HCT116 (cell line): ENCODE data around the gene ABCB10. TPM values are rescaled to one million over a fixed set of nuclear protein-coding genes. Genes with fewer than 3 reads are reported as not detected.
A peak's percentile ranks its signal among the peaks of the same experiment; 100 is the strongest.

Experiments
- ATAC-seq: fragments of 200-7000 bp; cut with Tn5 transposase; 2 replicates; pipeline ENCODE4 v1.9.1; 2020; ENCODE audit warnings: mild to moderate bottlenecking, moderate library complexity
- BruUV-seq: library from RNA; stranded (reverse); fragments of 400-500 nt; replicated peaks from 2 replicates; lab custom pipeline; 2021; lab: Mats Ljungman, UMichigan
- CTCF ChIA-PET: fragments of 300-600 bp; sonication (Branson Sonifier 250); formaldehyde crosslinking; loops from one replicate; lab custom pipeline; 2021; ENCODE audit warnings: antibody characterized with exemption; lab: Charles Lee
- POLR2A ChIA-PET: fragments of 300-600, 350-600 bp; sonication (Branson Sonifier 250); formaldehyde crosslinking; loops from one replicate; lab custom pipeline; 2021; ENCODE audit warnings: antibody characterized with exemption; lab: Charles Lee
- RAD21 ChIA-PET, 2 experiments: fragments of 300-600 bp; sonication (Branson Sonifier 250); formaldehyde crosslinking; loops; one replicate each; lab custom pipeline; 2023; ENCODE audit warnings: low total read pairs in 2 of 2; ENCODE audit not compliant: uncharacterized antibody in 2 of 2, unreplicated experiment in 2 of 2, low non-redundant PET in 1 of 2; lab: Charles Lee
- DNase-seq: peaks from one replicate; pipeline ENCODE4 v3.0.0-alpha.2; 2010; ENCODE audit warnings: low read depth, low spot score
- H2AFZ ChIP-seq: fragments of 200-600 bp; shearing (Covaris generic), sonication (generic); 2 replicates; pipeline ENCODE4 v1.6.1; 2017; ENCODE audit warnings: low read depth, mixed run types, mixed read lengths, antibody characterized with exemption, low read length; ENCODE audit not compliant: poor library complexity, severe bottlenecking
- H3K27ac ChIP-seq: 2 replicates; pipeline ENCODE4 v1.5.1; 2012; ENCODE audit warnings: low read depth, low read length
- H3K27me3 ChIP-seq: fragments of 200-600 bp; sonication (generic); 2 replicates; pipeline ENCODE4 v1.6.1; 2016; ENCODE audit warnings: mixed run types, low read length, mixed read lengths; ENCODE audit not compliant: insufficient read depth
- H3K36me3 ChIP-seq, 2 experiments: fragments of 200-500 bp in 1 of 2; fragments of 200-600 bp in 1 of 2; sonication (Bioruptor generic) in 1 of 2; sonication (generic) in 1 of 2; 2 replicates each; pipeline versions ENCODE4 v1.5.1 to v1.6.1; 2014 to 2016; ENCODE audit warnings: low read length in 2 of 2, inconsistent platforms in 1 of 2, mixed read lengths in 1 of 2, mixed run types in 1 of 2; ENCODE audit not compliant: insufficient read depth in 2 of 2, control insufficient read depth in 1 of 2
- H3K4me1 ChIP-seq, 2 experiments: fragments of 200-600 bp in 1 of 2; sonication (generic) in 1 of 2; 2 replicates each; pipeline versions ENCODE4 v1.5.1 to v1.6.1; 2012 to 2017; ENCODE audit warnings: low read length in 2 of 2, inconsistent platforms in 1 of 2, mild to moderate bottlenecking in 1 of 2, mixed read lengths in 1 of 2, mixed run types in 1 of 2, moderate library complexity in 1 of 2; ENCODE audit not compliant: insufficient read depth in 2 of 2, control insufficient read depth in 1 of 2
- H3K4me2 ChIP-seq: fragments of 200-600 bp; sonication (generic); 2 replicates; pipeline ENCODE4 v1.6.1; 2017; ENCODE audit warnings: mixed run types, low read length, mixed read lengths
- H3K4me3 ChIP-seq, 2 experiments: fragments of 200-600 bp in 1 of 2; sonication (generic) in 1 of 2; replicated peaks in 1 of 2; 2 replicates each; pipeline ENCODE4 v1.5.1; 2011 to 2016; ENCODE audit warnings: low read length in 2 of 2, control low read depth in 1 of 2, low read depth in 1 of 2, mild to moderate bottlenecking in 1 of 2, mixed read lengths in 1 of 2, mixed run types in 1 of 2
- H3K79me2 ChIP-seq: fragments of 200-600 bp; sonication (generic); 2 replicates; pipeline ENCODE4 v1.6.1; 2017; ENCODE audit warnings: mild to moderate bottlenecking, mixed run types, low read length, moderate library complexity, mixed read lengths; ENCODE audit not compliant: insufficient read depth
- H3K9ac ChIP-seq: fragments of 200-600 bp; sonication (generic); 2 replicates; pipeline ENCODE4 v1.6.1; 2016; ENCODE audit warnings: low read length, mixed read lengths
- H3K9me2 ChIP-seq: fragments of 200-600 bp; sonication (generic), shearing (Covaris generic); 2 replicates; pipeline ENCODE4 v1.6.1; 2017; ENCODE audit warnings: mixed run types, mild to moderate bottlenecking, moderate library complexity; ENCODE audit not compliant: insufficient read depth
- H3K9me3 ChIP-seq, 2 experiments: fragments of 200-500 bp in 1 of 2; fragments of 200-600 bp in 1 of 2; sonication (Bioruptor generic) in 1 of 2; sonication (generic) in 1 of 2; 2 replicates each; pipeline ENCODE4 v1.6.1; 2014 to 2017; ENCODE audit warnings: low read length in 2 of 2, mixed read lengths in 2 of 2, inconsistent platforms in 1 of 2, low read depth in 1 of 2, mild to moderate bottlenecking in 1 of 2, mixed run types in 1 of 2, moderate library complexity in 1 of 2; ENCODE audit not compliant: control insufficient read depth in 1 of 2, insufficient read depth in 1 of 2
- H4K20me1 ChIP-seq: fragments of 200-600 bp; sonication (generic), shearing (Covaris generic); 2 replicates; pipeline ENCODE4 v1.6.1; 2017; ENCODE audit warnings: mixed run types, mild to moderate bottlenecking, moderate library complexity; ENCODE audit not compliant: insufficient read depth
- CBX3 ChIP-seq: IDR thresholded peaks from 2 replicates; pipeline ENCODE4 v1.6.1; 2012; ENCODE audit warnings: low read depth
- CEBPB ChIP-seq: IDR thresholded peaks from 2 replicates; pipeline ENCODE4 v1.6.1; 2012; ENCODE audit warnings: low read depth
- EGR1 ChIP-seq: IDR thresholded peaks from 2 replicates; pipeline ENCODE4 v1.6.1; 2012; ENCODE audit warnings: low read depth
- ELF1 ChIP-seq: IDR thresholded peaks from 2 replicates; pipeline ENCODE4 v1.6.1; 2012; ENCODE audit warnings: low read depth, borderline replicate concordance
- EZH2 ChIP-seq: fragments of 200-600 bp; sonication (generic); IDR thresholded peaks from 2 replicates; pipeline ENCODE4 v1.6.1; 2017; ENCODE audit warnings: antibody characterized with exemption, mixed run types
- JUND ChIP-seq: IDR thresholded peaks from 2 replicates; pipeline ENCODE4 v1.6.1; 2012
- MAX ChIP-seq: IDR thresholded peaks from 2 replicates; pipeline ENCODE4 v1.6.1; 2012
- POLR2A ChIP-seq: IDR thresholded peaks from 2 replicates; pipeline ENCODE4 v1.7.0; 2011; ENCODE audit warnings: borderline replicate concordance; ENCODE audit not compliant: insufficient read depth, insufficient read length; ENCODE audit errors: extremely low read depth
- POLR2AphosphoS5 ChIP-seq: IDR thresholded peaks from 2 replicates; pipeline ENCODE4 v1.6.1; 2011; ENCODE audit warnings: mild to moderate bottlenecking, low read depth, low read length, moderate library complexity
- RAD21 ChIP-seq: IDR thresholded peaks from 2 replicates; pipeline ENCODE4 v1.6.1; 2012; ENCODE audit warnings: low read depth, mild to moderate bottlenecking
- REST ChIP-seq: IDR thresholded peaks from 2 replicates; pipeline ENCODE4 v1.6.1; 2012; ENCODE audit warnings: low read depth
- SIN3A ChIP-seq: IDR thresholded peaks from 2 replicates; pipeline ENCODE4 v1.6.1; 2012; ENCODE audit warnings: low read depth
- SP1 ChIP-seq: IDR thresholded peaks from 2 replicates; pipeline ENCODE4 v1.6.1; 2012; ENCODE audit warnings: low read depth
- SRF ChIP-seq: IDR thresholded peaks from 2 replicates; pipeline ENCODE4 v1.6.1; 2012; ENCODE audit warnings: low read depth
- YY1 ChIP-seq: IDR thresholded peaks from 2 replicates; pipeline ENCODE4 v1.6.1; 2011; ENCODE audit warnings: low read length, low read depth, moderate library complexity, mild to moderate bottlenecking; ENCODE audit not compliant: insufficient replicate concordance; ENCODE audit errors: extremely low read depth
- ZBTB33 ChIP-seq: IDR thresholded peaks from 2 replicates; pipeline ENCODE4 v1.6.1; 2011; ENCODE audit warnings: mild to moderate bottlenecking, low read length, moderate library complexity; ENCODE audit not compliant: insufficient replicate concordance; ENCODE audit errors: extremely low read depth
- ZFX ChIP-seq: fragments of 450-650 bp; IDR thresholded peaks from 2 replicates; pipeline ENCODE4 v1.6.1; 2017
- ZNF274 ChIP-seq: fragments of 200-500 bp; sonication (Bioruptor generic); IDR thresholded peaks from 2 replicates; pipeline ENCODE4 v1.6.1; 2014; ENCODE audit warnings: mild to moderate bottlenecking, low read depth, low read length, inconsistent platforms
- intact Hi-C: fragments of 100-400 bp; cut with micrococcal nuclease; formaldehyde crosslinking; loops from 2 replicates; pipeline ENCODE4 v1.10.0; 2022
- total RNA-seq: library from RNA; stranded (reverse); gene quantifications from one replicate; pipeline ENCODE4 v1.2.1, GENCODE V29; 2021; ENCODE audit not compliant: unreplicated experiment

ABCB10 gene
- total RNA-seq, 1 experiment from 2014 or later, result 20.3 TPM

GRCh38 chr1:229507502-229507901, 51.0 kb downstream of the ABCB10 start (continued):
- TF ChIP-seq ZBTB33 (no peak), ZNF274 (no peak), RAD21 (no peak), EGR1 (no peak)
- TF ChIP-seq, all 23 proteins: peak for 0

GRCh38 chr1:229506633-229507032, 51.9 kb downstream of the ABCB10 start:
- Histone ChIP-seq H3K4me2 (peak overlapping the region; percentile 96), H3K36me3 (peaks cover 6 to 9% of the 10 kb centered on the region in 2 experiments; a peak in 2 of 4 replicates), H3K4me1 (peaks cover 5 to 20% of the 10 kb centered on the region in 2 experiments; a peak in 3 of 4 replicates), H2AFZ (no peak overlapping the region), H3K79me2 (peaks cover 43% of the 10 kb centered on the region), H3K27ac (no peak overlapping the region), H3K9me3 (no peaks in the 10 kb centered on the region), H3K9me2 (no peaks in the 10 kb centered on the region), H4K20me1 (no peaks in the 10 kb centered on the region), H3K27me3 (no peaks in the 10 kb centered on the region), H3K4me3 (peak overlapping the region; percentile 66 to 86), H3K9ac (0 out of 2 replicates have a peak overlapping the region, but pooled peaks have one; percentile 96)
- ChIA-PET RAD21 (no interaction called here), CTCF (interaction anchor here (1.1 to 1.7 kb wide), 3 partner anchors 10 to 248 kb away, joined by 3 to 4 read pairs (median 3); partner anchors contain the start of gene ABCB10), POLR2A (interaction anchor here (0.7 to 2.4 kb wide), 2 partner anchors 30 to 52 kb away, joined by 3 to 6 read pairs; partner anchors contain the start of gene ABCB10)
- TF ChIP-seq SIN3A (no peak), MAX (no peak), REST (no peak), SRF (no peak), YY1 (no peak), SP1 (no peak), JUND (no peak), CBX3 (no peak), POLR2A (no peak), EZH2 (no peak), CEBPB (no peak), ZNF274 (no peak), ZFX (no peak), POLR2AphosphoS5 (no peak), ELF1 (no peak)
- no TSS peak for BruUV-seq
- no peak for DNase-seq
- ATAC-seq, result no peak
- intact Hi-C loops, result no loop called here
